Thymus (tissue), 11 donors: Measurements from ENCODE around the gene CDC20B. TPM values are rescaled to one million over a fixed set of nuclear protein-coding genes. Genes with fewer than 3 reads are reported as not detected.
A peak's percentile ranks its signal among the peaks of the same experiment; 100 is the strongest.
"Not testable (repeated sequence)": the region's sequence is repeated elsewhere in the genome, so short reads cannot be mapped to it uniquely, and the experiment has no call there.

Experiments
- DNase-seq, 9 donors: peaks; one replicate each; pipeline ENCODE4 v3.0.0-alpha.2; 2013; ENCODE audit warnings: low spot score in 9 of 9, low read depth in 6 of 9, missing footprints in 1 of 9
- H3K27ac ChIP-seq, 2 donors: one replicate each; pipeline ENCODE4 v1.5.1; 2013; ENCODE audit warnings: control low read depth in 1 of 2, low read depth in 1 of 2, low read length in 1 of 2, mild to moderate bottlenecking in 1 of 2, moderate library complexity in 1 of 2
- H3K27me3 ChIP-seq, 2 donors: one replicate each; pipeline ENCODE4 v1.5.1; 2013; ENCODE audit warnings: low read length in 1 of 2; ENCODE audit not compliant: control insufficient read depth in 2 of 2, insufficient read depth in 1 of 2
- H3K36me3 ChIP-seq, 2 donors: one replicate each; pipeline ENCODE4 v1.5.1; 2013; ENCODE audit warnings: low read length in 1 of 2, mild to moderate bottlenecking in 1 of 2, moderate library complexity in 1 of 2; ENCODE audit not compliant: control insufficient read depth in 2 of 2, insufficient read depth in 2 of 2
- H3K4me1 ChIP-seq, 2 donors: one replicate each; pipeline ENCODE4 v1.5.1; 2013; ENCODE audit warnings: low read length in 2 of 2; ENCODE audit not compliant: control insufficient read depth in 2 of 2, insufficient read depth in 2 of 2
- H3K4me3 ChIP-seq, 2 donors: one replicate each; pipeline ENCODE4 v1.5.1; 2013; ENCODE audit warnings: low read length in 2 of 2, control low read depth in 1 of 2, mild to moderate bottlenecking in 1 of 2
- H3K9me3 ChIP-seq, 2 donors: one replicate each; pipeline ENCODE4 v1.5.1; 2013; ENCODE audit warnings: low read length in 1 of 2, mild to moderate bottlenecking in 1 of 2; ENCODE audit not compliant: control insufficient read depth in 2 of 2, insufficient read depth in 1 of 2
- WGBS: extraction: QIAGEN DNeasy Blood & Tissue Kit; methylation state at CpG from one replicate; pipeline ENCODE4 v1.1.7; 2013; 5-methylcytosine and 5-hydroxymethylcytosine counted together
- polyA plus RNA-seq: library from polyadenylated mRNA; stranded (reverse); fragments of 200-250 nt; gene quantifications from one replicate; pipeline ENCODE4 v1.2.3, GENCODE V29; 2013
- total RNA-seq: library from RNA; stranded (reverse); fragments of 120-200 nt; gene quantifications from one replicate; pipeline ENCODE4 v1.2.4, GENCODE V29; 2013
- donor health status: healthy.

Gene CDC20B
- total and polyA plus RNA-seq, 2 donors = 0.19 to 0.27 TPM

DNA sequence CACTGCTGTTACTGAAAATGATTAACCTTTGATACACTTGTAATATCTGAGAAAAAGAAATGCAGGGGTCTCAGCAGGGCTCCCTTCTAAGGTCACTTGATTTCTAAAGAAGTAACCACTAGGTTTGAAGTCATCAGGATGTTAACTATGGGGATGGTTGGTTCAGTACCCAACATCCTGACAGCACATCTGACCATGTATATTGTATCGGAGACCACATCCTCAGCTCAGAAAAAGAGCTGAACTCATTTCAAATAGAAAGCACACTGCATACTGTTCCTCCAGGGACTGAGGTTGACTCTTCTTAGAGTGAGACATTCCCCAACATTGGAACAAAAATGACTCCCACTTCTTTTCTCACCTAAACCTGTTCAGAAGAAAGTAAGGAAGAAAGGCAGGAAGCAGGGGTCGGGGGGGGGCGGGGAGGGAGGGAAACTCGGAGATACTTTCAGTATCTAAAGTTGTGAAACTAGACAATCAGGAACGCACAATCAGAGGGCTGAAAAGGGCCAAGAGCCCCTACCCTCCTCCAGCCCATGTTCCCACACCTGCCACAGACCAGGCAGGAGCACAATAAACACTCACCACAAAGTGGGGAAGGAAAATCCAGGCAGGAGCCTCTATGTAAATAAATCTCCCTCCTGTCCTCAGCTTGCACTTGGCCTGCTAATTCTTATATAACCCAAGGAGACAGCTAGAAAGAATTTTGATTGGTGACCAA lies 71.3 kb downstream of the CDC20B start:
- Histone ChIP-seq H3K27ac (peak overlapping the region in 1 of 2 donors; percentile 49), H3K4me3 (no peak overlapping the region), H3K4me1 (peaks cover 0 to 32% of the 10 kb centered on the region in 2 donors), H3K36me3 (no peaks in the 10 kb centered on the region), H3K9me3 (peaks cover 0 to 2% of the 10 kb centered on the region in 2 donors), H3K27me3 (peaks cover 11 to 19% of the 10 kb centered on the region in 2 donors)
- 7% methylated on average over 5 of the region's 5 CpGs for WGBS
- DNase-seq = peak in 4 of 9 donors; percentile 11 to 68 (median 28)

DNA sequence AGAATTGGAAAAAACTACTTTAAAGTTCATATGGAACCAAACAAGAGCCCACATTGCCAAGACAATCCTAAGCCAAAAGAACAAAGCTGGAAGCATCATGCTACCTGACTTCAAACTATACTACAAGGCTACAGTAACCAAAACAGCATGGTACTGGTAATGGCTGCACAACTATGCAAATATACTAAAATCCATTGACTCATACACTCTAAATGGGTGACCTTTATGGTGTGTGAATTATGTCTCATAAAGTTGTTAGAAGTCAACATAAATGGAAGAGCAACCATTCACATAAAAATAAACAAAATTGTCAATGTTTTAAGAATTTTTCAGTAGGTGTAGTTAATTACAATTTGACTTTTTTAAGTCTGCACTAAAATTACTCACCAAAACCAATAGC lies 71.8 kb downstream of the CDC20B start:
- not testable (repeated sequence) for H3K36me3 ChIP-seq, H3K4me3 ChIP-seq, H3K9me3 ChIP-seq, DNase-seq, H3K27ac ChIP-seq
- Histone ChIP-seq H3K27me3 (peaks cover 11 to 16% of the 10 kb centered on the region in 2 donors), H3K4me1 (peaks cover 0 to 36% of the 10 kb centered on the region in 2 donors)

- whole genome bisulfite sequencing = 77% methylated on average over 6 of the region's 6 CpGs
- Histone ChIP-seq H3K27ac (peak overlapping the region; percentile 64 to 68), H3K4me1 (peaks cover 0 to 13% of the 10 kb centered on the region in 2 donors), H3K4me3 (no peak overlapping the region), H3K27me3 (no peaks in the 10 kb centered on the region), H3K9me3 (peaks cover 0 to 5% of the 10 kb centered on the region in 2 donors), H3K36me3 (no peaks in the 10 kb centered on the region)
- DNase-seq = peak in 3 of 9 donors; percentile 21 to 72 (median 34)
These were observed 76.1 kb downstream of the CDC20B start for GRCh38 chr5:55096861-55097260.

DNA sequence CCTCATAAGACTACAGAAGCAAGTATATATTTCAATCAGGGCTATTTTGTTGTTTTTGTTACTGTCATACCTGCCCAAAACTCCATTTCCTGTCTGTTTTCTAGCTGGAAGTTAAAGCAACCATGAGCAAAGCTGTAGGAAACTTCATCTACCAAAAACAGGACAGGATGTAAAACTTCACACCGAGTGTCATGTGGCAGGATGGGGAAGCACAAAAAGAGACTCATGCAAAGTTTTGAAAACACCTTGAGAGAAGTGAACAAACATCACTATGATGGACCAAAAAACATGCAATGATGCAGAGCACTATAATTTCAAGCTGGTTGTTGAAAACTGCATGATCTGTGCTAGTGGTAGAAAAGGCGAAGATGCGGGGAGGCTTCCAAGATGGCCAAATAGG lies 76.8 kb downstream of the CDC20B start:
- DNase-seq = peak in 3 of 9 donors; percentile 19 to 66 (median 25)
- peak overlapping the region; percentile 64 to 68 for H3K27ac ChIP-seq
- H3K27me3 ChIP-seq = no peaks in the 10 kb centered on the region
- no peaks in the 10 kb centered on the region for H3K36me3 ChIP-seq
- 59% methylated on average over 3 of the region's 3 CpGs for WGBS
- no peak overlapping the region for H3K4me3 ChIP-seq
- H3K9me3 ChIP-seq = peaks cover 0 to 5% of the 10 kb centered on the region in 2 donors
- H3K4me1 ChIP-seq = peaks cover 0 to 12% of the 10 kb centered on the region in 2 donors

GRCh38 chr5:55091011-55091410 lies 82.0 kb downstream of the CDC20B start:
- H3K9me3 ChIP-seq, H3K4me1 ChIP-seq, H3K4me3 ChIP-seq, H3K27me3 ChIP-seq, H3K27ac ChIP-seq, DNase-seq, H3K36me3 ChIP-seq: not testable (repeated sequence)
- 98% methylated on average over 6 of the region's 6 CpGs for WGBS

GRCh38 chr5:55089301-55089700 lies 83.7 kb downstream of the CDC20B start:
- H3K9me3 ChIP-seq, H3K4me3 ChIP-seq, H3K27me3 ChIP-seq, DNase-seq, H3K36me3 ChIP-seq, H3K27ac ChIP-seq, H3K4me1 ChIP-seq: not testable (repeated sequence)
- 94% methylated on average over 2 of the region's 2 CpGs for WGBS

GRCh38 chr5:55081541-55081940 lies 91.4 kb downstream of the CDC20B start:
- H3K4me3 ChIP-seq = no peak overlapping the region
- no peak overlapping the region for H3K27ac ChIP-seq
- H3K36me3 ChIP-seq = no peaks in the 10 kb centered on the region
- no peaks in the 10 kb centered on the region for H3K4me1 ChIP-seq
- peaks cover 0 to 11% of the 10 kb centered on the region in 2 donors for H3K9me3 ChIP-seq
- DNase-seq = no peak
- no peaks in the 10 kb centered on the region for H3K27me3 ChIP-seq

- Histone ChIP-seq H3K36me3 (no peaks in the 10 kb centered on the region), H3K9me3 (no peaks in the 10 kb centered on the region), H3K27me3 (no peaks in the 10 kb centered on the region), H3K4me3 (no peak overlapping the region), H3K27ac (no peak overlapping the region), H3K4me1 (no peaks in the 10 kb centered on the region)
- WGBS = 94% methylated on average over 3 of the region's 3 CpGs
- no peak for DNase-seq
These were observed 99.8 kb downstream of the CDC20B start for GRCh38 chr5:55073211-55073610.

DNA sequence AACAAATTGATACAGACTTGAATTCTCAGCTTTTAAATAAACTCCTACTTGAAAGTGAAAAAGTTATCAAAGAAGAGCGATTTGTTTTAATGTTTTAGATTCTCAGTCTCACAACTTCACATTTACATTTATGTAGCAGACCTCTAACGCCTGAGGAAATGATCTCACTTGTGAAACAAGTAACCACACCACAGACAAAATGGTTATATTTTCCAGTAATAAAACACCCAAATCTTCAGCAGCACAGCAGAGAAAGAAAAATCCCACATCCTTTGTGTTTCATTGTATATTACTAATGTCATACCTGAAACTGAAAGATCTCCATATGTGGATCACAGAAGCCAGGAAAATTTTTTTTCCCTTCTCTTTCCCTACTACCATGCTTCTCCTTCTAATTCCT lies 100.3 kb downstream of the CDC20B start:
- Histone ChIP-seq H3K27me3 (no peaks in the 10 kb centered on the region), H3K36me3 (no peaks in the 10 kb centered on the region), H3K4me1 (no peaks in the 10 kb centered on the region), H3K9me3 (no peaks in the 10 kb centered on the region), H3K4me3 (no peak overlapping the region), H3K27ac (no peak overlapping the region)
- WGBS = 5% methylated on average over 2 of the region's 2 CpGs
- DNase-seq = peak in 5 of 9 donors; percentile 13 to 71 (median 23)
